ENCODE results near the gene AUP1.

AUP1 gene

DNA sequence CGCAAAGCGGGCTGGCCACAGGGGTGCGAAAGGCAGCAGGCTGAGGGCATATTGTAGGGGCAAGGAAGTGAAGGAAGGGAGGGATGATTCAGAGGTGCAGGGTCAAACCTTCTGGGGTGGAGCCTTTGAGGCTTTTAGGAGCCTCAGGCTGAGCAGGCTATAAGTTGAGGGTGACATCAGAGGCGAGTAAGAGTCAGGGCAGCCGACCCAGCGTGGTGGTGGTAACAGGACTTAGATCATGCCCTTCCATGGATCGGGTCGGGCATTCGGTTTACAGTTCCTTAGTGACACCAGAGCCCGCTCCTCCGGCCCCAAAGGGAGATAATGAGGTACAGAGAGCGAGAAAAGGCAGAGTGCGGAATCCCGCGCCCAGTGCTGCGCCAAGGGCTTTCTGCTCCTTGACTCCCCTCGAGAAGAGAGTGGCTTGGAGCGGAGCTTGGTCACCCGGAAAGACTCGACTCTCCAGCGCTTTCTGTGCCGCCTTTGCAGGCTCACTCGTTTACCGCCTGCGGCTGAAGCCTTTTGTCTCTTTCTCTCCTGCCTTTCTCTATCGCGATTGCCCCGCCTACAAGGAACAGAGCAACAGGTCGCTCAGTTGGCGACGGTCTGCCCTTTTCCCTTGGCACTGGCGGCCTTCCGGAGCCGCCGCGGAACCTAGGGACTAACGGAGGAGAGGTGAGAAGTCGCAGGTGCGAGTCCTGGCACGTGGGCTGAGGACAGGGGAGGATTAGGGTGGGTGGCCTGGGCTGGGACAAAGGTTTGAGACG, 30.8 kb downstream of the AUP1 start:
- TF ChIP-seq, protein P1, sequence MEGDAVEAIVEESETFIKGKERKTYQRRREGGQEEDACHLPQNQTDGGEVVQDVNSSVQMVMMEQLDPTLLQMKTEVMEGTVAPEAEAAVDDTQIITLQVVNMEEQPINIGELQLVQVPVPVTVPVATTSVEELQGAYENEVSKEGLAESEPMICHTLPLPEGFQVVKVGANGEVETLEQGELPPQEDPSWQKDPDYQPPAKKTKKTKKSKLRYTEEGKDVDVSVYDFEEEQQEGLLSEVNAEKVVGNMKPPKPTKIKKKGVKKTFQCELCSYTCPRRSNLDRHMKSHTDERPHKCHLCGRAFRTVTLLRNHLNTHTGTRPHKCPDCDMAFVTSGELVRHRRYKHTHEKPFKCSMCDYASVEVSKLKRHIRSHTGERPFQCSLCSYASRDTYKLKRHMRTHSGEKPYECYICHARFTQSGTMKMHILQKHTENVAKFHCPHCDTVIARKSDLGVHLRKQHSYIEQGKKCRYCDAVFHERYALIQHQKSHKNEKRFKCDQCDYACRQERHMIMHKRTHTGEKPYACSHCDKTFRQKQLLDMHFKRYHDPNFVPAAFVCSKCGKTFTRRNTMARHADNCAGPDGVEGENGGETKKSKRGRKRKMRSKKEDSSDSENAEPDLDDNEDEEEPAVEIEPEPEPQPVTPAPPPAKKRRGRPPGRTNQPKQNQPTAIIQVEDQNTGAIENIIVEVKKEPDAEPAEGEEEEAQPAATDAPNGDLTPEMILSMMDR (IDR thresholded peaks at IDR 0.05; ENCODE audit: low read depth, low read length): no peak
- H3K4me3 ChIP-seq (replicated peaks in 1 of 2; ENCODE audit: low read depth in 2 of 2, low read length in 2 of 2): peak overlapping the region; percentile 35 to 39
- DNase-seq (ENCODE audit: low read depth in 2 of 2): peak in 1 of 2 donors; percentile 43

DNA sequence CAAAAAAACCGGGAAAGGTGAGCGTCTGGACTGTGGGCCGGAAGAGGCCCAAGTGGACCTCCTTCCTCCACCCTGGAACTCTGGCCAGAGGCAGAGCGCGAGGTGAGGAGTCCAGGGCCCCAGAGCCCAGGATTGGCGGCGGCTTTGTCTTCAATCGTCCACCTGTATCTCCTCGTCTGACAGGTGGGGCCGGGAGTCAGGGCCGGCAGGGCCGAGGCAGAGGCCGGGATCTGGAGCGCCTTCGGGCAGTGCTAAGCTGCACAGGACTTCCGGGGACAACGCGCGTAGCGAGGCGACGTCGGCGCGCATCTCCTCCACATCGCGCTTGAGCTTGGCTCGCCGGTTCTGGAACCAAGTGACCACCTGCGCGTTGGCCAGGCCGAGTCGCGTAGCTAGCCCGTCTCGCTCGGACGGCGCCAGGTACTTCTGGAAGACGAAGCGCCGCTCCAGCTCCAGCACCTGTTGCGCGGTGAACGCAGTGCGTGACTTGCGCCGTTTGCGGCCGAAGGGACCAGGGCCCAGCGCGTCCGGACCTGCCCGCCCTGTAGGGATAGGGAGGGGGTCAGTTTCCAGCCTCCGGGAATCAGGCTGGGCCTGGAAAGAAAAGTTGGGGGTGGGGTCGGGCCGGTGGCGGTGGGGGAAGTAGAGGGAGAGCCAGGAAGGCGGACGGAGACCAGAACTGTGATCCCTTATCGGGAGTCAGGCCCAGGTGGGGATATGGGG, 31.6 kb downstream of the AUP1 start:
- H3K4me3 ChIP-seq (replicated peaks in 1 of 2; ENCODE audit: low read depth in 2 of 2, low read length in 2 of 2): peak overlapping the region; percentile 35 to 39
- DNase-seq (ENCODE audit: low read depth in 2 of 2): peak in 1 of 2 donors; percentile 14
- TF ChIP-seq, protein P1 (IDR thresholded peaks at IDR 0.05; ENCODE audit: low read depth, low read length): no peak

DNA sequence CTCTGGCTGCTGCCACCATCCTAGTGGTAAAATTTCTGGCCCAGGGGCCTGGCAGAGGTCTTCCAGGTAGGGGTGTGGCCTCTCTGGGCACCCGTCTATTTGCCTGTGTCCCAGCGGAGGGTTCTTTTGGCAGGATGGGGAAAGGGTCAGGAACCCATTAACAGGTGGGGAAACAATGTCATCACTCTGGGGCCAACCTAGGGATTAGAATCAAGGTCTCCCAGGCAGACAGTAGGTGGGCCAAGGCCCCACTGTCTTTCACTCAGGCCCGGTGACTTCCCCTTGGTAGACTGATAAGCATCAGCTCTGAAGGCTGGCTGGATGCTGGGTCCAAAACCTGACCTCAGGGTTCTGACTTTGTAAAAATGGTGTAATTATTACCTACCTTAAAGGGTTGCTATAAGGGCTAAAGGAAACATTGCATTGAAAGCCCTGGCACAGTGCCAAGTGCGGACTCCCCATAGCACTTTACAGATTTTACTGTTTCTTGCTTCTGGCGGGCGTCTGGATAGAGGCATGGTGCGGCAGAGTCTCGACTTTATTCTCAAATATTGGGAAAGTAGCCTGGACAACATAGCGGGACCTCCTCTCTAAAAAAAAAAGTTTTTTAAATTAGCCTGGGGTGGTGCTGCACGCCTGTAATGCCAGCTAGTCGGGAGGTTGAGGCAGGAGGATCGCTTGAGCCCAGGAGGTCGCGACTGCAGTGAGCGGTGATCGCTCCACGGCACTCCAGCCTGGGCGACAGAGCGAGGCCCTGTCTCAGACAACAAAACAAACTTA, 32.3 kb downstream of the AUP1 start:
- DNase-seq (ENCODE audit: low read depth in 2 of 2): no peak
- H3K4me3 ChIP-seq (replicated peaks in 1 of 2; ENCODE audit: low read depth in 2 of 2, low read length in 2 of 2): no peak overlapping the region
- TF ChIP-seq, protein P1 (IDR thresholded peaks at IDR 0.05; ENCODE audit: low read depth, low read length): no peak

DNA sequence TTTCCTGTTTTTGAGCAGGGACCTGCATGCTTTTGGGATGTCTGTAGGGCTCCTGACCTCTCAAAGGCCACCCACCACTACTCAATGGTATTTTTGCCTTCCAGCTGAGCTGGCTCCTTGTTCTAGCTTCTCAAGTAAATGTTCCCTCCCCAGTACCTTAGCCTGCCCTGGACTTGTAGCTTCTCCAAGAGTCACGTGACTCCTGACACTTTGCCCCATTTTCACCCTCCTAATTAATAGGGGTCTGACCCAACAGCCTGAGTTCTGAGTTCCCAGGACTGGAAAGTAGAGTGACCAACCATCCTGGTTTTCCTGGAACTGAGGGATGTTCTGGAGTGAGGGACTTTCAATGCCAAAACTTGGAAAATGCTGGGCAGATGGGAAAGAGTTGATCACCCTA, 34.1 kb downstream of the AUP1 start:
- no peak for DNase-seq (ENCODE audit: low read depth in 2 of 2)
- no peak overlapping the region for H3K4me3 ChIP-seq (replicated peaks in 1 of 2; ENCODE audit: low read depth in 2 of 2, low read length in 2 of 2)
- TF ChIP-seq, protein P1 (IDR thresholded peaks at IDR 0.05; ENCODE audit: low read depth, low read length): no peak

DNA sequence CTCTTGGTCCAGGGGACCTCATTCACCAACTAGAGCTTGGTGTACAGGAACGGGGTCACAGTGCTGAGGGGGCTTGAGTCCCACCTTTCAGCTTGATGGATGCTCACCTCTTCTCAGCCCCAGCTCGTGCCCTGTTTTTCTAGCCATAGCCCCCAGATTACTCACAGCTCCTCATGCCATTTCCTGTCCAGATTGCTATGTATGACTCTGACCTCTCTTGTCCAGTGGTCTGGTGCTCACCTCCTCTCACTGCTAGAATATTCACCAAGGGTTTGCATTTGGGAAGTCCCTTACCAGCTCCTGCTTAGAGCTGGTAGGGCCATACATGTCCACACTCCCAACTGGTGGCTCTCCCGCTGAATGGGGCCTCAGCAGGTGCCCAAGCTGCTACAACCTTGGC, 36.0 kb downstream of the AUP1 start:
- TF ChIP-seq, protein P1 (IDR thresholded peaks at IDR 0.05; ENCODE audit: low read depth, low read length): no peak
- DNase-seq (ENCODE audit: low read depth in 2 of 2): peak in 1 of 2 donors; percentile 27
- H3K4me3 ChIP-seq (replicated peaks in 1 of 2; ENCODE audit: low read depth in 2 of 2, low read length in 2 of 2): no peak overlapping the region

DNA sequence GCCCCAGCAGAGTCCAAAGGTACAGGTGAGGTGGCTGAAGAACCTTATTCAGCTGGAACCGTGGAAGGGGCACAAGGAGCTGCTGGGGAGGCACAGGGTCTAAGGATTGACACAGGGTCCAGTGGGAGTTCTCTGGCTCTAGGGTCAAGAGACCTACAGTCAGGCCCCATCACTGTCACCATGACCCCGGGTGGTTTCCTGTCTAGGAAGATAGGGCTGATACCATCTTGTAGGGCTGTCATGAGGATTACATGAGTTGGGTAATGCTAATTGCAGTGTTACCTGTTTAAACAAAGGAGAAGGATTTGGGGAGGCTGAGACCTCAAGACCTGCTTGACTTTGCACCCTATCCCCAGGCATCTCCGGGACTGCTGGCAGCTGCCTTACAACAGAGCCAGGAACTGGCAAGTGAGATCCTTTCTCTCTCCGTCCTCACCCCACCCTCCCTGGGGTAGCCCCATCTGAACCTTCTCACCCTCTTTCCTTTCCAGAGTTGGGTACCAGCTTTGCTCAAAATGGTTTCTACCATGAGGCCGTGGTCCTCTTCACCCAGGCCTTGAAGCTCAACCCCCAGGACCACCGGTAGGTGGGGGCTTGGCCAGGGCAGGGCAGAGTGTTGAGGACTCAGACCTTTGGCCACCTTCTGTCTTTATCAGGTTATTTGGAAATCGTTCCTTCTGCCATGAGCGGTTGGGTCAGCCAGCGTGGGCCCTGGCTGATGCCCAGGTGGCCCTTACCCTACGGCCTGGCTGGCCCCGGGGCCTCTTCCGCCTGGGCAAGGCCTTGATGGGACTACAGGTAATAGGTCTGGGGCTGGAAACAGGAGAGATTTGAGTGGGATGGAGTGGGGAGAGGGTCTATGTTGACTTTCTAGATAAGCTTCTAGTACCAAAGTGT, 37.6 kb downstream of the AUP1 start:
- H3K4me3 ChIP-seq (replicated peaks in 1 of 2; ENCODE audit: low read depth in 2 of 2, low read length in 2 of 2): no peak overlapping the region
- TF ChIP-seq, protein P1 (IDR thresholded peaks at IDR 0.05; ENCODE audit: low read depth, low read length): no peak
- DNase-seq (ENCODE audit: low read depth in 2 of 2): no peak
